Right cardiac atrium (tissue), 5 donors: ENCODE data around the gene ASPDH. TPM values are rescaled to one million over a fixed set of nuclear protein-coding genes. Genes with fewer than 3 reads are reported as not detected.

Source experiments
- ATAC-seq, 2 donors: fragments of 200-7000 bp; cut with Tn5 transposase; one replicate each; pipeline versions ENCODE4 v1.8.0 to v1.9.1; 2020; ENCODE audit warnings: moderate library complexity in 2 of 2, mild to moderate bottlenecking in 1 of 2
- DNase-seq, 3 donors: peaks; one replicate each; pipeline ENCODE4 v3.0.0-alpha.2; 2020
- H3K27ac ChIP-seq: one replicate; pipeline ENCODE4 v1.5.1; 2013; ENCODE audit warnings: mild to moderate bottlenecking, low read length, control low read depth, moderate library complexity
- H3K27me3 ChIP-seq: one replicate; pipeline ENCODE4 v1.6.1; 2013; ENCODE audit not compliant: control insufficient read depth, insufficient read depth
- H3K4me1 ChIP-seq: one replicate; pipeline ENCODE4 v1.6.1; 2013; ENCODE audit warnings: low read length; ENCODE audit not compliant: control insufficient read depth, insufficient read depth
- H3K4me3 ChIP-seq: one replicate; pipeline ENCODE4 v1.5.1; 2013; ENCODE audit warnings: low read length, control low read depth
- H3K9me3 ChIP-seq: one replicate; pipeline ENCODE4 v1.6.1; 2013; ENCODE audit warnings: low read length; ENCODE audit not compliant: control insufficient read depth
- WGBS: extraction: QIAGEN DNeasy Blood & Tissue Kit; methylation state at CpG from one replicate; pipeline ENCODE4 v1.1.7; 2013; 5-methylcytosine and 5-hydroxymethylcytosine counted together
- intact Hi-C, 4 donors: fragments of 100-400 bp; cut with DNase I; formaldehyde crosslinking; loops; one replicate each; pipeline versions ENCODE4 v1.11.0 to v1.14.0; 2022 to 2023
- polyA plus RNA-seq: library from polyadenylated mRNA; stranded (reverse); fragments of 200-250 nt; gene quantifications from one replicate; pipeline ENCODE4 v1.2.3, GENCODE V29; 2013
- total RNA-seq, 4 donors: library from RNA; stranded (reverse); fragmentation: NEBNext Ultra II Directional; extraction: Animal tissue kit (Norgen Biotek cat#: 25700); gene quantifications; one replicate each; pipeline ENCODE4 v1.2.1, GENCODE V29; 2021
- donor health status: healthy with polysubstance abuse.
- donor health status: DM: no; HTN: yes; CAD: no.
- donor health status: DM: no; HTN: no; CAD: no.
- donor health status: DM: no; HTN: yes; CAD: no; lungs with severe emphysema.
- donor health status: DM: yes; HTN: yes; CAD: no.

ASPDH gene
- total and polyA plus RNA-seq, 5 donors = not detected

DNA sequence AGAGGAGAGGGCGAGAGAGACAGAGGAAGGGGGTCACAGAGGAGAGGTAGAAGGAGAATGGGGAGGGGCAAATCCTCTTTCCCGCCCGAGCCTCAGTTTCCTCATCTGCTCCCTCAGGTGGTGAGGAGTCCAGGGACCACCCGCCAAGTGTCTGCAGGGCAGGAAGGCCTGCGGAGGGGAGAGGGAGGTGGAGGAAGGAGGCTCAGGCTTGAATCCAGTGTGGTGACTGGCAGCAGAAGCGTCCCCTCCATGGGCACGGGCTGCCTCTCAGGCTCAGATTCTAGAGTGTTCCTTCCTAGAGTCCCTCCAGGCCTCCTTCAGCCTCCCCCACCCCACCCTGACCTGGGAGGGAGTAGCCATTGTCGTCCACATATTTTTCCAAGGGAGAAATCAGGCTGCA is 20.5 kb downstream of the ASPDH start:
- H3K27ac ChIP-seq = no peak overlapping the region
- DNase-seq = peak in 2 of 3 donors; percentile 37 to 45
- intact Hi-C loops = no loop called here

DNA sequence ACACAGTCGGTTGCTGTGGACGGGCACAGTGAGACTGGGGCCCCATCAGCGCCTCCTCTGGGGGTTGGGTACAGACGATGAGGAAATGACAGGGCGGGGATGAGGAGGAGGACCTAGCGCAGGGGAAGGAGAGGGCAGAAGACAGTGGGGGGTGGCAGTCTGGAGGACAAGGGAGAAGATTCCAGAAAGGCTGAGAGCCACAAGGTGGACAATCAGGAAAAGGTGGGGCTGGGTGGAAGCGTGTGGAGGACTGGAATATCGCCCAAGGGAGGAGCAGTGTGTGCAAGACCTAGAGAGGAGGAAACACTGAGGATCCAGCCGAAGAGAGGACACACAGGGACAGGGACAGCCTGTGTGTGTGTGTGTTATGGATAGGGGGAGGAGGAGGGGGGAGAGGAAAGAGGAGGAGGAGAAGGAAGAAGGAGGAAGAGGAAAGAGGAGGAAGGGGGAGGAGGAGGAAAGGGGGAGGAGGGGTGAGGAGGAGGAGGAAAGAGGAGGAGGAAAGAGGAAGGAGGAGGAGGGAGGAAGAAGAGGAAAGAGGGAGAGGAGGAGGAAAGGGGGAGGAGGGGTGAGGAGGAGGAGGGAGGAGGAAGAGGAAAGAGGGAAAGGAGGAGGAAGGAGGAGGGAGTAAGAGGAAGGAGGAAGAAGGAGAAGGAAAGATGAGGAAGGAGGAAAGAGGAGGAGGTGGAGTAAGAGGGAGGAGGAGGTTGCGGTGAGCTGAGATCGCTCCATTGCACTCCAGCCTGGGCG is 21.2 kb downstream of the ASPDH start:
- H3K27ac ChIP-seq = no peak overlapping the region
- peaks cover 5% of the 10 kb centered on the region for H3K4me1 ChIP-seq
- no peaks in the 10 kb centered on the region for H3K27me3 ChIP-seq
- intact Hi-C loops = no loop called here
- no peak for ATAC-seq
- no peak overlapping the region for H3K4me3 ChIP-seq
- peak in 1 of 3 donors; percentile 44 for DNase-seq
- H3K9me3 ChIP-seq = no peaks in the 10 kb centered on the region
- 14% methylated on average over 10 of the region's 12 CpGs for WGBS

More for the DNA sequence above, 20.5 kb downstream of the ASPDH start:
- 44% methylated on average over 8 of the region's 8 CpGs for WGBS
- no peak overlapping the region for H3K4me3 ChIP-seq
- H3K9me3 ChIP-seq = no peaks in the 10 kb centered on the region
- no peak for ATAC-seq
- H3K27me3 ChIP-seq = no peaks in the 10 kb centered on the region
- H3K4me1 ChIP-seq = peaks cover 5% of the 10 kb centered on the region

DNA sequence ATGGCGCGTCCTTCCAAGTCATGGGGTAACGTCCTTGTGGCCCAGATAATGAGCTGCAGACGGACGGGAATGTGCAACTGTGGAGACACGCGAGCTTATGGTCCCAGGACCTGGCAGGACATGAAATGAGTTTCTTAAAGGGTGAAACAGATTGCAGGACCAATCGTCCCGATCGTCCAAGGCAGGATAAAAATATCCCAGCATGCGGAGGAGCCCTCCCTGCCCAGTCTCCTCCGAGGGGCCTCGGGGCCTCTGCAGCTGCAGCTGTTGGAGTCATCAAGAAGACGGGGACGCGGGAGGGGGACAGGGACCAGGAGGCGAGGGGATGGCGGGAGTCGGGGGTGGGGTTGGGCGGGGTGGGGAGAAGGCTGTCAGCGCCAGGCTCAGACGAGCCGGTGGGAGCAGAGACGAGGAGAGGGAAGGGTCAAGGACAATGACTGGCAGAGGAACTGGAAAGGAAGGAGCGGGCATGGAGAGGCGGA is 22.7 kb downstream of the ASPDH start:
- no peak for ATAC-seq
- Histone ChIP-seq H3K4me1 (peaks cover 5% of the 10 kb centered on the region), H3K4me3 (no peak overlapping the region), H3K27me3 (no peaks in the 10 kb centered on the region), H3K9me3 (no peaks in the 10 kb centered on the region), H3K27ac (no peak overlapping the region)
- peak in 1 of 3 donors; percentile 21 for DNase-seq
- intact Hi-C loops = no loop called here
- 23% methylated on average over 26 of the region's 26 CpGs for WGBS

DNA sequence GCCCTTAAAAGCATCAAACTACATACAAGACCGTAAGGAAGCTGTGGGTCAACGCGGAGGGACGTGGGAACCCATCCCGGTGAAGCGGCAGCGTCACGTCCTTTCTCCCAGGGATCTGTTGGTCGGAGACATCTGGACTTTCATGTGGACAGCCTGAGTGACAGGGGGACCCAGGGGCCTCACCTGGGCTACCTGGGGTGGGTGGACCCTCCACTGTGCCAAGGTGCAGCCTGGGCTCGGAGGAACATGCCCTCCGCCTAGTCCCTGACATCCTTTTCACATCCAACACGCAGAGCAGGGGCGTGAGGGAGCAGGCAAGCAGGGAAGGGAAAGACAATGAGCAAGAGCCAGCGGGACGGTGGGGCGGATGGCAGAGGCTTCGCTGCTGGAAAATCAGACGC is 23.3 kb downstream of the ASPDH start:
- Histone ChIP-seq H3K27me3 (no peaks in the 10 kb centered on the region), H3K9me3 (no peaks in the 10 kb centered on the region), H3K4me3 (no peak overlapping the region), H3K4me1 (peaks cover 5% of the 10 kb centered on the region), H3K27ac (no peak overlapping the region)
- ATAC-seq (no peak), DNase-seq (peak in 1 of 3 donors; percentile 34)
- intact Hi-C loops = no loop called here
- WGBS = 91% methylated on average over 18 of the region's 18 CpGs

DNA sequence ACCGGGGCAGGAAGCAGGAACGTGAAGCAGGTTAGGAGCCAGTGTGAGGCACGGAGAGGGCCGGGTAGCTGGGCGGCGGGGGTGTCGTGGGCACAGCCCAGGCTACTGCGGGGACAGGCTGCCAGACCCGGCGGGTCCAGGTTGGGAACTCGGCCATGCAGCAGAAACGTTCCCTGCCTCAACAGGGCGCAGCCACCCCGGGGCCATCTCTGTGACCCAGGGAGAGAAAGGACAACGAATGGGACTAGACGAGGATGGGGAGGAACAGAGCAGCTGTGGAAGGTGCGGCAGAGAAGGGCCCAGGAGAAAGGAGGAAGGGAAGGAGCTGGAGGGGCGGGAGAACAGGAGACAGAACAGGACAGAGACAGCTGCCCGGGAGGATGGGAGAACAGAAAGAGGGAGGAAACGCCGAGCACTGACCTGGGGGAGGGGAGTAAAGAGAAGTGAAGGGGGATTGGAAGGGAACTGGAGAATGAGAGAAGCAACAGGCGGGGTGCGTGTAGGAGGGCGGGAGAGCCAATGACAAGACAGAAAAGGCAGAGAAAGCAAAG is 24.2 kb downstream of the ASPDH start:
- DNase-seq (peak in 2 of 3 donors; percentile 41 to 51), ATAC-seq (no peak)
- intact Hi-C loops = no loop called here
- Histone ChIP-seq H3K4me3 (no peak overlapping the region), H3K27ac (no peak overlapping the region), H3K9me3 (no peaks in the 10 kb centered on the region), H3K4me1 (peaks cover 5% of the 10 kb centered on the region), H3K27me3 (no peaks in the 10 kb centered on the region)
- WGBS = 42% methylated on average over 24 of the region's 24 CpGs

DNA sequence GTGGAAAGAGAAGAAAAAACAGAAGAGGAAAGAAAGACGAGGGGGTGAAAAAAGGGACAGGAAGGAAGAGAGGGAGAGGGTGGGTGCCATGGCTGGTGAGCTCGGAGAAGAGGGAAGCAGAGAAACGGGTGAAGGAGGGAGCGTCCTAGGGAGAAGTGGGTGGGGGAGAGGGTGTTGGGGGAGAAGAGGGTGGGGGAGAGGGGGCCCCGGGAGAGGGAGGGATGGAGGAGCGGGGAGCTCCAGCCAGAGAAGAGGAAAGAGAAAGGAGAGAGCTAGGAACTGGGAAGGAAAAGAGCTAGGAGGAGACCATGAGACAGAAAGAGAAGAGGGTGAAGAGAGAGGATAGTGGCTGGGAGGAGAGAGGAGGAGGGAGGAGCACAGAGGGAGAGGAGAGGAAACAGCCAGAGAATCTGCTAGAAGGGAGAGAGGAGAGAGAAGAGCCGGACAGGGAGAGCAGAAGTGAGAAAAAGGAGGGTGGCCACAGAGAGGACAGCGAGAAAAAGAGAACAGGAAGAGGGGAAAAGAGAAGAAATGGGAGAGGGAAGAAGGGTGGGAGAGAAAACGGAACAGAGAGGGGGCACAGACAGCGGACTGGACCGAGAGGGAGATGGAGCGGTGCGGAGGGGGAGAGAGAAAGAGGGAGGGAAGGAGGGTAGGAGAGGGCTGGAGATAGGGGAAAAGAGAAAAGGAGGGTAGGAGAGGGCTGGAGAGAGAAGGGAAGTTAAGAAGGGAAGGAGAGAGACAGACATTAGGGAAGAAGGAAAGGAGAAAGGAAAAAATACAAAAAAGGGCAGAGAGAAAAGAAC is 25.1 kb downstream of the ASPDH start:
- DNase-seq = peak in 1 of 3 donors; percentile 28
- Histone ChIP-seq H3K4me1 (peaks cover 5% of the 10 kb centered on the region), H3K4me3 (no peak overlapping the region), H3K27ac (no peak overlapping the region), H3K27me3 (no peaks in the 10 kb centered on the region), H3K9me3 (no peaks in the 10 kb centered on the region)
- intact Hi-C loops = no loop called here
- 27% methylated on average over 13 of the region's 13 CpGs for WGBS
- ATAC-seq = no peak

DNA sequence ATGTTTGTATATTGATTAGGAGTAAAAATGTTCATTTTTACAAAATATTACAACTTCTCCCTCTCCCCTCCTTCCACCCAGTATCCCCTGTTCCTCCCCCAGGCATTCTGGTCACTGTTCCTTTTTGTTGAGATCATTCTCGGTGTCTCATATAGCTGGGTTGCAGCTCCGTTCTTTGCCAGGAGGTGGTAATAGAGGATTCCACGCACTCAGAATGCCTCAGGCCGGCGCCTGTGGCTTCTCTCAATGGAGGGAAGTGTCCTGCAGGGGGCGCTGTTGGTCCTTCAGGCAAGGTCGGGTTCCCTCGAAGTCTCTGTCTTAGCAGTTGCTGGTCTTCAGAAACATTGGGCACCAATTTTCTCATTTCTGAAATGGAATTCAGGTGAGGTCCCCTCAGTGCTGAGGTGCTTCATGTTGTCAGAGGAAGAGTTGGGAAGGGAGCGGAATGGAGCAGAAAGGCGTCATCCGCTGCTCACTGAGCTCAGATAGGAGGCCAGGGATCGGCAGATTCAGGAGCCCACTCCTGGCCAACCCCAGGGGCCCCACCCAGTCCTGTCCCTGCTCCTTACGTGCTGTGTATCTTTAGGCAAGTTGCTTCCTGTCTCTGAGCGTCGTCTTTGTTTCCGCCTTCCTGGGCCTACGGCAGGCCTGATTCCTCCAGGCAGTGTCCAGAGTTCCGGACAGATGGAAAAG is 26.7 kb downstream of the ASPDH start:
- WGBS = 74% methylated on average over 18 of the region's 18 CpGs
- DNase-seq = peak in 2 of 3 donors; percentile 40 to 67
- intact Hi-C loops = no loop called here
- Histone ChIP-seq H3K4me3 (no peak overlapping the region), H3K4me1 (no peaks in the 10 kb centered on the region), H3K27me3 (no peaks in the 10 kb centered on the region), H3K9me3 (no peaks in the 10 kb centered on the region), H3K27ac (no peak overlapping the region)
- no peak for ATAC-seq

DNA sequence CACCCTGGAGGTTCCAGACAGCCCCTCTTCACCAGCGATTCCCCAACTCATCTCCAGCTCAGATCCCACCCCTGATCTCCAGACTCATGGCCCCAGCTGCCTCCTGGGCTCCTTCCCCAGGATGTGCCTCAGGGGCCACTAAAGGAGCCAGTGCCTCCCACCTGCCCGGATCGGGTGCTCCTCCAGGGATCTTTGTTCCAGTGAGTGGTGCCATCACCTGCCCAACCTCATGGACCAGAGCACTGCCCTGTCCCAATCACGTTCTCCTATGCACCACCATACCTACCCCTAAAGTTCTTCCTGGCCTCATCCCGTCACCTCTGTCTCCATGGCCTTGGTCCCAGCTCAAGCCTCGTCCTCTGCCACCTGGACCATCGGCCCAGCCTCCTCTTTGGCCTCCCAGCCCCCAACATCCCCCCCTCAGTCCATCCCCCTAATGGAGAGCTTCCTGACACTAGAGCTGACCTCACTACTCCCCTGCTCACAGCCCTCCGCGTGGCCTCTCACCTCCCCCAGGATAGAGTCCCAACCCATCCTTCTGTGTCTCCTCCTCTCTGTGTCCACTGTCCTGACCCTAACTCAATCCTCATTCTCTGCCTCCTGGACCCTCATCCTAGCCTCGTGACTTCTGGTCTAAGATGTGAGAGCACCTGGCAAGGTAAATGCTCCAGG is 28.3 kb downstream of the ASPDH start:
- 72% methylated on average over 10 of the region's 10 CpGs for WGBS
- no peaks in the 10 kb centered on the region for H3K9me3 ChIP-seq
- no peaks in the 10 kb centered on the region for H3K27me3 ChIP-seq
- intact Hi-C loops = no loop called here
- ATAC-seq (no peak), DNase-seq (peak in 1 of 3 donors; percentile 13)
- no peaks in the 10 kb centered on the region for H3K4me1 ChIP-seq
- H3K4me3 ChIP-seq = no peak overlapping the region
- H3K27ac ChIP-seq = no peak overlapping the region

DNA sequence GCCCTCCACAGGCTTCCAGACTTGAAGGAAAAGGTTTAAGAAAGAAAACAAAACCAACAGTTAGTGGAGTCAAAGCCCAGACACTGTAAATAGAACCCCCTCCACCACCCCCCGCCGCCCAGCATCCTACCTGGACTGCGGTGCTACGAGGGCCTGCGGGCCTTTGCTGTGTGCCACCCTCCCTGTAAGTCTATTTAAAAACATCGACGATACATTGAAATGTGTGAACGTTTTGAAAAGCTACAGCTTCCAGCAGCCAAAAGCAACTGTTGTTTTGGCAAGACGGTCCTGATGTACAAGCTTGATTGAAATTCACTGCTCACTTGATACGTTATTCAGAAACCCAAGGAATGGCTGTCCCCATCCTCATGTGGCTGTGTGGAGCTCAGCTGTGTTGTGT is 30.8 kb downstream of the ASPDH start:
- DNase-seq (no peak), ATAC-seq (no peak)
- Histone ChIP-seq H3K9me3 (no peaks in the 10 kb centered on the region), H3K4me3 (no peak overlapping the region), H3K4me1 (no peaks in the 10 kb centered on the region), H3K27me3 (no peaks in the 10 kb centered on the region), H3K27ac (no peak overlapping the region)
- WGBS = 68% methylated on average over 10 of the region's 10 CpGs
- intact Hi-C loops = no loop called here

DNA sequence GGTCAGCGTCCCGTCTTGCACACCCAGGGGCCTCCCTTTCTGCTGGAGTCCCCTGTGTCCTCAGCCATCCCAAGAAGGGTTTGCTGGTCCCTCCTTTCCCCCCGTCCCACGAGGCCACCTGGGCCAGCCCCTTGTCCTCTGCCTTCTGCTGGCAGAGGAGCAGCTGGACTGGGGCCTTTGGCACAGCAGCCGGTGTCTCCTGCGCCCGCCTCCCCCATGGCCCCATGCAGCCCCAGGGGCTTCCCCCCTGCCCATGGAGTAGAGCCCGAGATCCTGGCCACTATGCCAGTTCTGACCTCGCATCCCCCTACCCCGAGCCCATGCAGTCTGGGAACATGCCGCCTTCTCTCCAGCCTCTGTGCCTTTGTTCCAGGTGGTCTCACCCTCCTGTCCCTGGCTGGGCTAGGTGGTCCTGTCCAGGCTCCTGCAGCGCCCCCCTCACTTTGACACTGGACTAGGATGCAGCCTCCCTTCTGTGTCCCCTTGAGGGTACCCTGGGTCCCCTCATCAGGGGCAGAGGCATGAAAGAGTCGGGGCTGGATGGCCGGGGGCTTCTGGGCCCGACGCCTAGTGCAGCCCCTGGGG is 31.4 kb downstream of the ASPDH start:
- H3K27me3 ChIP-seq = no peaks in the 10 kb centered on the region
- H3K27ac ChIP-seq = no peak overlapping the region
- intact Hi-C loops = no loop called here
- peaks cover 2% of the 10 kb centered on the region for H3K4me1 ChIP-seq
- ATAC-seq (no peak), DNase-seq (peak in 1 of 3 donors; percentile 41)
- no peaks in the 10 kb centered on the region for H3K9me3 ChIP-seq
- 80% methylated on average over 16 of the region's 16 CpGs for WGBS
- H3K4me3 ChIP-seq = no peak overlapping the region
